Endothelial cell of umbilical vein (primary cell): ENCODE measurements around the gene GLI3. TPM values are rescaled to one million over a fixed set of nuclear protein-coding genes. Genes with fewer than 3 reads are reported as not detected.

Experiments used
- BruUV-seq: library from RNA; stranded (reverse); fragments of 400-500 nt; replicated peaks from 2 replicates; lab custom pipeline; 2021; lab: Mats Ljungman, UMichigan
- CTCF ChIA-PET: fragments of 300-600, 350-600 bp; sonication (Branson Sonifier 250); formaldehyde crosslinking; loops from one replicate; lab custom pipeline; 2021; ENCODE audit warnings: antibody characterized with exemption, inconsistent platforms; lab: Charles Lee
- POLR2A ChIA-PET: fragments of 300-600, 350-600 bp; sonication (Branson Sonifier 250); formaldehyde crosslinking; loops from one replicate; lab custom pipeline; 2021; ENCODE audit warnings: antibody characterized with exemption, inconsistent platforms; lab: Charles Lee
- DNase-seq: peaks from one replicate; pipeline ENCODE4 v3.0.0-alpha.2; 2011; ENCODE audit warnings: low read depth, low spot score
- FAIRE-seq: peaks from 2 replicates; lab custom pipeline; 2011; peaks lifted over from hg19 to GRCh38; lab: Jason Lieb, UNC
- H2AFZ ChIP-seq: 2 replicates; pipeline ENCODE4 v1.6.0; 2012; ENCODE audit warnings: low read depth, low read length, control low read depth, inconsistent platforms
- H3K27ac ChIP-seq: 2 replicates; pipeline ENCODE4 v1.5.1; 2011; ENCODE audit warnings: low read depth, mild to moderate bottlenecking, control low read depth, low read length, moderate library complexity; ENCODE audit not compliant: insufficient read depth
- H3K27me3 ChIP-seq, 2 experiments: 2 replicates each; pipeline versions ENCODE4 v1.6.0 to v1.6.1; 2011; ENCODE audit warnings: low read length in 2 of 2, mixed read lengths in 1 of 2; ENCODE audit not compliant: control insufficient read depth in 2 of 2, insufficient read depth in 2 of 2
- H3K36me3 ChIP-seq, 2 experiments: 2 replicates in 1 of 2; 3 replicates in 1 of 2; pipeline ENCODE4 v1.5.1; 2011; ENCODE audit warnings: low read length in 2 of 2, mild to moderate bottlenecking in 1 of 2, moderate library complexity in 1 of 2; ENCODE audit not compliant: control insufficient read depth in 2 of 2, insufficient read depth in 2 of 2; ENCODE audit errors: extremely low read depth in 1 of 2
- H3K4me1 ChIP-seq: 3 replicates; pipeline ENCODE4 v1.5.1; 2011; ENCODE audit warnings: mild to moderate bottlenecking, low read length; ENCODE audit not compliant: control insufficient read depth, insufficient read depth; ENCODE audit errors: extremely low read depth
- H3K4me2 ChIP-seq: 2 replicates; pipeline ENCODE4 v1.6.1; 2011; ENCODE audit warnings: low read length, control low read depth, mixed read lengths; ENCODE audit not compliant: insufficient read depth
- H3K4me3 ChIP-seq, 3 experiments: fragments of 200-600 bp in 1 of 3; sonication (generic), shearing (Covaris generic) in 1 of 3; replicated peaks in 1 of 3; 2 replicates each; pipeline ENCODE4 v1.5.1; 2011 to 2016; ENCODE audit warnings: control low read depth in 3 of 3, low read length in 3 of 3, mild to moderate bottlenecking in 2 of 3, inconsistent platforms in 1 of 3, low read depth in 1 of 3, moderate library complexity in 1 of 3; ENCODE audit not compliant: insufficient read depth in 1 of 3
- H3K79me2 ChIP-seq: 2 replicates; pipeline ENCODE4 v1.6.0; 2012; ENCODE audit warnings: low read length, inconsistent platforms; ENCODE audit not compliant: control insufficient read depth, insufficient read depth
- H3K9ac ChIP-seq: replicated peaks from 2 replicates; pipeline ENCODE3; 2011; ENCODE audit warnings: low read length, control low read depth; ENCODE audit not compliant: insufficient read depth; ENCODE audit errors: extremely low read depth
- H3K9me1 ChIP-seq: replicated peaks from 3 replicates; pipeline ENCODE4 v1.6.0; 2011; ENCODE audit warnings: mild to moderate bottlenecking, low read length; ENCODE audit not compliant: control insufficient read depth, insufficient read depth; ENCODE audit errors: extremely low read depth
- H3K9me3 ChIP-seq: replicated peaks from 2 replicates; pipeline ENCODE4 v1.5.1; 2012; ENCODE audit warnings: low read length, inconsistent platforms; ENCODE audit not compliant: control insufficient read depth, insufficient read depth
- H4K20me1 ChIP-seq: replicated peaks from 2 replicates; pipeline ENCODE3; 2011; ENCODE audit warnings: mild to moderate bottlenecking, low read length; ENCODE audit not compliant: control insufficient read depth, insufficient read depth; ENCODE audit errors: extremely low read depth
- EZH2 ChIP-seq: IDR thresholded peaks from 2 replicates; pipeline ENCODE4 v1.6.1; 2012; ENCODE audit warnings: borderline replicate concordance, low read depth, mild to moderate bottlenecking, moderate library complexity, low read length, inconsistent platforms; ENCODE audit not compliant: severe bottlenecking
- FOS ChIP-seq: IDR thresholded peaks from 2 replicates; pipeline ENCODE4 v1.6.1; 2011; ENCODE audit warnings: mild to moderate bottlenecking, low read length, moderate library complexity, borderline replicate concordance; ENCODE audit not compliant: insufficient read depth
- GATA2 ChIP-seq: IDR thresholded peaks from 2 replicates; pipeline ENCODE4 v1.7.0; 2011; ENCODE audit warnings: low read depth, mild to moderate bottlenecking, moderate library complexity, mixed read lengths, low read length; ENCODE audit not compliant: insufficient read length, insufficient read depth
- JUN ChIP-seq: IDR thresholded peaks from 2 replicates; pipeline ENCODE4 v1.6.1; 2011; ENCODE audit warnings: borderline replicate concordance, low read depth; ENCODE audit not compliant: insufficient read length, insufficient read depth
- MAX ChIP-seq: IDR thresholded peaks from 2 replicates; pipeline ENCODE4 v1.6.1; 2011; ENCODE audit not compliant: insufficient read depth, insufficient read length
- MYC ChIP-seq: IDR thresholded peaks from one replicate; pipeline ENCODE4 v1.6.1; 2011; ENCODE audit warnings: mild to moderate bottlenecking, low read depth, low read length
- POLR2A ChIP-seq: IDR thresholded peaks from 2 replicates; pipeline ENCODE4 v1.6.1; 2012; ENCODE audit warnings: low read depth, mild to moderate bottlenecking, control low read depth, low read length
- POLR2AphosphoS5 ChIP-seq: IDR thresholded peaks from 2 replicates; pipeline ENCODE4 v1.6.1; 2012; ENCODE audit warnings: low read depth, mild to moderate bottlenecking, control low read depth, low read length, moderate library complexity; ENCODE audit not compliant: insufficient read depth
- dilution Hi-C: fragments of 300-500 bp; cut with MboI; formaldehyde crosslinking; loops from one replicate; pipeline ENCODE4 v1.15.0; 2019; ENCODE audit warnings: low sequenced_read_pairs; ENCODE audit not compliant: extremely low pct_ligation_motif_present
- intact Hi-C: fragments of 100-400 bp; cut with micrococcal nuclease; formaldehyde crosslinking; loops from one replicate; pipeline ENCODE4 v1.10.0; 2022
- polyA plus RNA-seq, 4 experiments: library from polyadenylated mRNA; depleted of rRNA in 3 of 4; stranded (reverse) in 3 of 4; unstranded in 1 of 4; fragments of >200 nt; gene quantifications; 2 replicates each; pipeline versions ENCODE4 v1.2.1 to v1.2.3, GENCODE V29; 2011 to 2012; ENCODE audit warnings: missing spikeins in 1 of 4
- total RNA-seq: library from RNA; stranded (reverse); gene quantifications from 2 replicates; pipeline ENCODE4 v1.2.3, GENCODE V29; 2021
- TF ChIP-seq, protein P1 (sequence below), 2 donors: IDR thresholded peaks; 1 replicate in 1 of 2; 2 replicates in 1 of 2; pipeline ENCODE4 v1.5.1; 2011; ENCODE audit warnings: low read length in 2 of 2, mild to moderate bottlenecking in 2 of 2, moderate library complexity in 2 of 2, control low read depth in 1 of 2, inconsistent platforms in 1 of 2, low read depth in 1 of 2; ENCODE audit not compliant: insufficient read depth in 1 of 2; ENCODE audit errors: extremely low read depth in 1 of 2

The GLI3 gene
- total and polyA plus RNA-seq, 2 donors (not counting 3 experiments of a cell fraction or from before 2014, with no cell fraction given): 6.0 to 24.9 TPM

- no peak overlapping the region for H3K4me2 ChIP-seq
- no peaks in the 10 kb centered on the region for H3K9me3 ChIP-seq
- no peaks in the 10 kb centered on the region for H3K36me3 ChIP-seq
- no TSS peak for BruUV-seq
- no peaks in the 10 kb centered on the region for H3K27me3 ChIP-seq
- FAIRE-seq (peak; percentile 64), DNase-seq (no peak)
- CTCF ChIA-PET: no interaction called here
- TF ChIP-seq MAX (no peak), MYC (no peak), JUN (no peak), EZH2 (no peak), POLR2AphosphoS5 (no peak), FOS (no peak), POLR2A (no peak), GATA2 (no peak)
- TF ChIP-seq, protein P1, sequence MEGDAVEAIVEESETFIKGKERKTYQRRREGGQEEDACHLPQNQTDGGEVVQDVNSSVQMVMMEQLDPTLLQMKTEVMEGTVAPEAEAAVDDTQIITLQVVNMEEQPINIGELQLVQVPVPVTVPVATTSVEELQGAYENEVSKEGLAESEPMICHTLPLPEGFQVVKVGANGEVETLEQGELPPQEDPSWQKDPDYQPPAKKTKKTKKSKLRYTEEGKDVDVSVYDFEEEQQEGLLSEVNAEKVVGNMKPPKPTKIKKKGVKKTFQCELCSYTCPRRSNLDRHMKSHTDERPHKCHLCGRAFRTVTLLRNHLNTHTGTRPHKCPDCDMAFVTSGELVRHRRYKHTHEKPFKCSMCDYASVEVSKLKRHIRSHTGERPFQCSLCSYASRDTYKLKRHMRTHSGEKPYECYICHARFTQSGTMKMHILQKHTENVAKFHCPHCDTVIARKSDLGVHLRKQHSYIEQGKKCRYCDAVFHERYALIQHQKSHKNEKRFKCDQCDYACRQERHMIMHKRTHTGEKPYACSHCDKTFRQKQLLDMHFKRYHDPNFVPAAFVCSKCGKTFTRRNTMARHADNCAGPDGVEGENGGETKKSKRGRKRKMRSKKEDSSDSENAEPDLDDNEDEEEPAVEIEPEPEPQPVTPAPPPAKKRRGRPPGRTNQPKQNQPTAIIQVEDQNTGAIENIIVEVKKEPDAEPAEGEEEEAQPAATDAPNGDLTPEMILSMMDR (IDR thresholded peaks at IDR 0.05; ENCODE audit: extremely low read depth in 1 of 2, insufficient read depth in 1 of 2, low read depth in 1 of 2, low read length in 2 of 2): no peak
- POLR2A ChIA-PET: no interaction called here
- dilution Hi-C loops (no loop called here), intact Hi-C loops (no loop called here)
- no peaks in the 10 kb centered on the region for H3K79me2 ChIP-seq
- H2AFZ ChIP-seq: no peak overlapping the region
- no peaks in the 10 kb centered on the region for H3K9me1 ChIP-seq
- no peak overlapping the region for H3K9ac ChIP-seq
- no peaks in the 10 kb centered on the region for H4K20me1 ChIP-seq
- H3K27ac ChIP-seq: no peak overlapping the region
- no peaks in the 10 kb centered on the region for H3K4me1 ChIP-seq
- H3K4me3 ChIP-seq: no peak overlapping the region
Measured at GRCh38 chr7:42164881-42165428, 72.1 kb downstream of the GLI3 start.
